Ecto neural progenitor cell (in vitro differentiated cells): ENCODE measurements around the gene WFDC8.

Source experiments
- DNase-seq: peaks from one replicate; pipeline ENCODE4 v3.0.0-alpha.2; 2018; ENCODE audit warnings: low spot score

Gene WFDC8

GRCh38 chr20:45548410-45548809, 30.7 kb downstream of the WFDC8 start:
- DNase-seq: no peak

- no peak for DNase-seq
Measured at GRCh38 chr20:45547206-45547770, 31.8 kb downstream of the WFDC8 start, which contains the start of gene EPPIN. TSS of gene EPPIN (minus strand) at chr20:45547401. CDS start at chr20:45547357, 44 bp downstream.

DNA sequence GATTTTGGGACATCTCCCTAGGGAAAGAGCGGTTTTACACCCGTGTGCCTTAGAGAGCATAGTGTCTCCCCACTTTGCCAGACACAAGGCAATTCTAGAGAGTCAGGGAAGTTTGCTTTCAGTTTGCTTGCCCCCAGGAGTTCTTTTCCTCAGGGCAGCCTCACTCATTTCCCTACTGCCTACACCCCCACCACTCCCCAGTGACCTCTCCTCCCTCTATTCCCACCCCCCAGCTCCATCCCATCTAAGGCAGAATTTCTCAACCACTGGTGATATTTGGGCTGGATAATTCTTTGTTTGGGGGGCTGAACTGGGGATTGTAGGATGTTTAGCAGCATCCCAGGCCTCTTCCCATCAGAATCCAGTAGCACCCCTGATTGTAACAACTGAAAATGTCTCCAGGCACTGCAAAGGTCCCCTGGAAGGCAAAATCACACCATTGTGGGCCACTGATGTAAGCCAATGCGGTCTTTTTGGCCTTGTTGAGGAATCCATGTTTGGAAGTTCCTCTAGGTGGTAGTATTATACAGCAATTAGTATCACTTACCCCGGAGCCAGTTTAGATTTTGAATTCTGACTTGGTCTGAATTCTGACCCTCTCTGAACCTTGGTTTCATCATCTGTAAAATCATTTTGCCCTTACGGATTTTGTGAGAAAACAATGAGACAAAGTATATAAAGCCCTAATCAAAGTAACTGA, 33.2 kb downstream of the WFDC8 start:
- no peak for DNase-seq

GRCh38 chr20:45545351-45545750, 33.7 kb downstream of the WFDC8 start:
- no peak for DNase-seq

GRCh38 chr20:45539382-45539781, 39.7 kb downstream of the WFDC8 start, which contains the start of gene WFDC6:
TSS of gene WFDC6 (minus strand) at chr20:45539482. CDS start at chr20:45539407, 75 bp downstream.
- no peak for DNase-seq

DNA sequence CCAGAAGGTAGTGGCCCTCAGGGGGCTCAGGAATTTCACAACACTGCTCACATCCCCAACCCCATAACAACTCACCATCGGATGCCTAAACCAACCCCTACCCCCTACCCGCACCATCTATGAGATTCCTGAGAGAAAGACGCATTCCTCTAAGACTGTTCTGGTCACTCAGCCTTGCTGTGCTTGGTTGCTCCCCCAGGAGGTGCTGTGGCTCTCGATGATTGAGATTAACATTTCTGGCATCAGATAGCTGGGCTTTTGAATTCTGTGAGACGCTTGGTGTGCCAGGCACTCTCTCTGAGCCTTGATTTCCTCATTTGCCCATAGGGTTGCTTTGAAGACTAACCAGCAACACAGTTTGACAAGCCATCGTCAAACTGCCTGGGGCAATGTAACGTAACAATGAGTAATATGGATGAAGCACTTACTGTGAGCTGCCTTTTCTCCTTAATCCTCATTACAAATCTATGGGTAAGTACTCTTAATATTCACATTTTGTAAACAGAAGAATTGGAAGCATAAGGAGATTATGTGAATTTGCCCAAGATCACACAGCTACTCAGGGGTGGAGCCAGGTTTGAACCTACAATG, 40.8 kb downstream of the WFDC8 start:
- no peak for DNase-seq

- DNase-seq: no peak
Measured at GRCh38 chr20:45527294-45527693, 51.8 kb downstream of the WFDC8 start.

- DNase-seq: no peak
Measured at GRCh38 chr20:45523821-45524220, 55.3 kb downstream of the WFDC8 start.

DNA sequence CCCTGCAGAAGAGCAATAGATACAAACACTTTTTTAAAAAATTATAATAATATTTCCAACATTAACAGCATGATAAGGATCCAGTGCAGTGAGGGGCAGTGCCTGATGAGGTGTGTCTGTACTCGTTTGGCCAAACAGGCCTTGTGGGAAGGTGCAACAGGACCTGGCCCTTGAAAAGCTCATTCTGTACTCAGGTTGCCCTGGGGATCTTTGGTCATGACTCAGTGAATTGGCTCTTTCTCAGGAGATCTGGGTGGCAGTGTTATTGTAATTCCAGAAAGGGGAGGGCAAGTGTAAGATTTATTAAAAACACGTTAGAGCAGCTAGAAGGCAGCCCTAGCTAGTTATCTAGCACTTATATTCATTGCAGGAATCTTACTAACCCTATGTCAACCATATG, 60.8 kb downstream of the WFDC8 start:
- DNase-seq: no peak

- no peak for DNase-seq
Measured at GRCh38 chr20:45515147-45515913, 63.8 kb downstream of the WFDC8 start, which contains the start of gene SPINT3. TSS of gene SPINT3 (minus strand) at chr20:45515622. CDS start at chr20:45515608, 14 bp downstream.

GRCh38 chr20:45510242-45510862, 68.7 kb downstream of the WFDC8 start:
- no peak for DNase-seq

- no peak for DNase-seq
Measured at GRCh38 chr20:45509091-45509490, 70.0 kb downstream of the WFDC8 start.

GRCh38 chr20:45508068-45508886, 70.8 kb downstream of the WFDC8 start:
- DNase-seq: no peak

DNA sequence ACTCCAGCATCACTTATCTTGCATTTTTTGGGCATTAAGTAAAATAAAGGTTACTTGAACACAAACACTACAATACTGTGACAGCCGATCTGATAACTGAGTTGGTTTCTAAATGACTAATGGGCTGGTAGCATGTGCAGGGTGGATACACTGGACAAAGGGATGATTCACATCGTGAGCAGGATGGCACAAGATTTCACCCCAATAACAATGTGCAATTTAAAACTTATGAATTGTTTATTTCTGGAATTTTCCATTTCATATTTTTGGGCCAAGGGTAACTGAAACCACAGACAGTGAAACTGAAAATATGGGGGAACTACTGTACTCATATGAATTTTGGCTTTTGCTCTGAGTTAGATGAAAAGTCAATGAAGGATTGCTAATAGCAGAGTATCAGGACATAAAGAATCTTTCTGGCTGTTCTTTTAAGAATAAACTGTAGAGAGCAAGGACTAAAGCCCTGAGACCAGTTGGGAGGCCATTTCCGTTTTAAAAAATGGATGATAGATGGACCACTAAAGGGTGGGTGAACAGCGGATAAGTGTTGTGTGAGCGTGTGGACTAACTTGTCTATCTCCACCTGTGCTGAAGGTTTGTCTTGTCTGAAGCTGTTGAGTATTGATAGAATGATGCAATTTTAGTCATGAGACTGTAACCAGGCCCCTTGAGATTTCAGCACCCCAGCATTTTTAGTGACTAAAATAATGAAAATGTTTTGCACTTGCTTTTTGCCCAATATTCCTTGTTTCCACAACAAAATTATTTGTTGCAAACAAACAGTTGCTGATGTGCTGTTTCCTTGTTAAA, 71.9 kb downstream of the WFDC8 start:
- DNase-seq: no peak

GRCh38 chr20:45506398-45506797, 72.7 kb downstream of the WFDC8 start:
- DNase-seq: no peak

GRCh38 chr20:45503403-45503802, 75.7 kb downstream of the WFDC8 start:
- no peak for DNase-seq

GRCh38 chr20:45502561-45502960, 76.5 kb downstream of the WFDC8 start:
- no peak for DNase-seq
